ENCODE data around the gene SLC6A18. TPM values are rescaled to one million over a fixed set of nuclear protein-coding genes. Genes with fewer than 3 reads are reported as not detected.
"Not testable (repeated sequence)": the region's sequence is repeated elsewhere in the genome, so short reads cannot be mapped to it uniquely, and the experiment has no call there.

SLC6A18 gene
- total and polyA plus RNA-seq, 2 experiments from 2014 or later: 0.35 TPM; not detected in 1

DNA sequence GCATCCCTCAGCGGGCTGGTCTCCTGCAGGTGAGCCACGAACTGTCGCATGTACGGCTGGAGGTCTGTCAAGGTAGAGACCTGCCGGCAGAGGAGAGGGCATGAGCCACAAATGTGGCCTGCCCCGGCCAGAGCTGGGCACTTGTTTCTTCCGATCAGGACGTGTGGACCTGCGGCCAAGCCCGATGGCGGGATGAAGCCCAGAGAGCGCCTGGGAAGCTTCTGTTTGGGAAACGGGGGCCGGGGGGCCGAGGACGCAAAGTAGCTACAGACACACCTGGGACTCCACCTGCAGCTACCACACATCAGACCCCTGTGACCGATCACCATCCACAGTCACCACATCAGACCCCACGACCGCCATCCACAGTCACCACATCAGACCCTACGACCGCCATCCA lies 47.0 kb downstream of the SLC6A18 start:
- DNase-seq (ENCODE audit: low spot score): no peak
- no peaks in the 10 kb centered on the region for H3K27me3 ChIP-seq
- no peaks in the 10 kb centered on the region for H3K9me2 ChIP-seq (replicated peaks; ENCODE audit: insufficient read depth)
- no peaks in the 10 kb centered on the region for H3K4me1 ChIP-seq (ENCODE audit: insufficient read depth)
- H2AFZ ChIP-seq: no peak overlapping the region
- H3K4me2 ChIP-seq: no peak overlapping the region
- H3K9me3 ChIP-seq (ENCODE audit: low read depth): no peaks in the 10 kb centered on the region
- no peak overlapping the region for H3K4me3 ChIP-seq
- H3K79me2 ChIP-seq: no peaks in the 10 kb centered on the region
- WGBS (ENCODE audit: low lambda C conversion rate, missing lambda C conversion rate): 95% methylated on average over 16 of the region's 21 CpGs
- H4K20me1 ChIP-seq (ENCODE audit: insufficient read depth, poor library complexity, severe bottlenecking): no peaks in the 10 kb centered on the region
- no peaks in the 10 kb centered on the region for H3K36me3 ChIP-seq (replicated peaks; ENCODE audit: insufficient read depth, low read depth)
- H3K27ac ChIP-seq: no peak overlapping the region
- TF ChIP-seq EZH2 (IDR thresholded peaks at IDR 0.05; ENCODE audit: borderline replicate concordance) (no peak), EZH2phosphoT487 (IDR thresholded peaks at IDR 0.05; ENCODE audit: low read depth, severe bottlenecking, unreplicated experiment) (no peak)
- TF ChIP-seq, protein P1, sequence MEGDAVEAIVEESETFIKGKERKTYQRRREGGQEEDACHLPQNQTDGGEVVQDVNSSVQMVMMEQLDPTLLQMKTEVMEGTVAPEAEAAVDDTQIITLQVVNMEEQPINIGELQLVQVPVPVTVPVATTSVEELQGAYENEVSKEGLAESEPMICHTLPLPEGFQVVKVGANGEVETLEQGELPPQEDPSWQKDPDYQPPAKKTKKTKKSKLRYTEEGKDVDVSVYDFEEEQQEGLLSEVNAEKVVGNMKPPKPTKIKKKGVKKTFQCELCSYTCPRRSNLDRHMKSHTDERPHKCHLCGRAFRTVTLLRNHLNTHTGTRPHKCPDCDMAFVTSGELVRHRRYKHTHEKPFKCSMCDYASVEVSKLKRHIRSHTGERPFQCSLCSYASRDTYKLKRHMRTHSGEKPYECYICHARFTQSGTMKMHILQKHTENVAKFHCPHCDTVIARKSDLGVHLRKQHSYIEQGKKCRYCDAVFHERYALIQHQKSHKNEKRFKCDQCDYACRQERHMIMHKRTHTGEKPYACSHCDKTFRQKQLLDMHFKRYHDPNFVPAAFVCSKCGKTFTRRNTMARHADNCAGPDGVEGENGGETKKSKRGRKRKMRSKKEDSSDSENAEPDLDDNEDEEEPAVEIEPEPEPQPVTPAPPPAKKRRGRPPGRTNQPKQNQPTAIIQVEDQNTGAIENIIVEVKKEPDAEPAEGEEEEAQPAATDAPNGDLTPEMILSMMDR (IDR thresholded peaks at IDR 0.05; ENCODE audit: poor library complexity): no peak

DNA sequence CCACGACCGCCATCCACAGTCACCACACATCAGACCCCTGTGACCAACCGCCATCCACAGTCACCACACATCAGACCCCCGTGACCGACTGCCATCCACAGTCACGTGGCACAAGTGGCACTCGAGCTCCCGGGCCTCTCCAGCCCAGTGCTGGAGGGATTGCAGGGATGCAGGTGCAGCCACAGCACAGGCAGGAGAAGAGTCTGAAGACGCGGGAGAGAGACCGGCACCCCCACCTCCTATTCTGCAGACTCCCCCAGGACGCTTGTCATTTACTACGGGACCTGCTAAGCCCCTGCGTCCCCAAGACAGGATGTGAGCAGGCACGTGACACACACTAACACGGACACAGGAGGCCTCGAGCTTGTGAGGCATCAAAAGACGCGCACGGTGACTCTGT lies 48.6 kb downstream of the SLC6A18 start:
- Histone ChIP-seq H3K27ac (no peak overlapping the region), H3K4me3 (no peak overlapping the region), H3K36me3 (replicated peaks; ENCODE audit: insufficient read depth, low read depth) (no peaks in the 10 kb centered on the region), H3K27me3 (no peaks in the 10 kb centered on the region), H3K9me2 (replicated peaks; ENCODE audit: insufficient read depth) (no peaks in the 10 kb centered on the region), H4K20me1 (ENCODE audit: insufficient read depth, poor library complexity, severe bottlenecking) (no peaks in the 10 kb centered on the region), H2AFZ (no peak overlapping the region), H3K9me3 (ENCODE audit: low read depth) (no peaks in the 10 kb centered on the region), H3K4me1 (ENCODE audit: insufficient read depth) (no peaks in the 10 kb centered on the region), H3K4me2 (no peak overlapping the region), H3K79me2 (no peaks in the 10 kb centered on the region)
- TF ChIP-seq EZH2 (IDR thresholded peaks at IDR 0.05; ENCODE audit: borderline replicate concordance): no peak
- no peak for TF ChIP-seq EZH2phosphoT487 (IDR thresholded peaks at IDR 0.05; ENCODE audit: low read depth, severe bottlenecking, unreplicated experiment)
- TF ChIP-seq, protein P1 (IDR thresholded peaks at IDR 0.05; ENCODE audit: poor library complexity): no peak
- WGBS (ENCODE audit: low lambda C conversion rate, missing lambda C conversion rate): 94% methylated on average over 20 of the region's 20 CpGs
- DNase-seq (ENCODE audit: low spot score): no peak

DNA sequence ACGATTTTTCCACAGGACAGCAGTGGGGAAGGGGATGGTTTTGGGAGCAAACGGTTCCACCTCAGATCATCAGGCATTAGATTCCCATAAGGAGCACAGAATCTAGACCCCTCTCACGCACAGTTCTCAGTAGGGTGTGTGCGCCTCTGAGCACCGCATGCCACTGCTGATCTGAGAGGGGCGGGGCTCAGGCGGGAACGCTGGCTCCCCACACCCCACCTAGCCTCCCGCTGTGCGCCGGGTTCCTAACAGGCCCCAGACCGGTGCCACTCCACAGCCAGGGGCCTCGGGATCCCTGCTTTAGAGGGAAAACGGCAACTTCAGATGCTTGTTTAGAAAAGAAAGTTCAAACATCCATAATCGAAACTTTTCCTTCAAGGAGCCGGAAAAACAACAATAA lies 49.3 kb downstream of the SLC6A18 start:
- no peaks in the 10 kb centered on the region for H3K36me3 ChIP-seq (replicated peaks; ENCODE audit: insufficient read depth, low read depth)
- H2AFZ ChIP-seq: no peak overlapping the region
- no peak overlapping the region for H3K4me3 ChIP-seq
- no peaks in the 10 kb centered on the region for H3K79me2 ChIP-seq
- H3K27ac ChIP-seq: no peak overlapping the region
- no peaks in the 10 kb centered on the region for H3K27me3 ChIP-seq
- no peaks in the 10 kb centered on the region for H4K20me1 ChIP-seq (ENCODE audit: insufficient read depth, poor library complexity, severe bottlenecking)
- H3K4me1 ChIP-seq (ENCODE audit: insufficient read depth): no peaks in the 10 kb centered on the region
- no peak for DNase-seq (ENCODE audit: low spot score)
- no peak overlapping the region for H3K4me2 ChIP-seq
- 91% methylated on average over 16 of the region's 16 CpGs for WGBS (ENCODE audit: low lambda C conversion rate, missing lambda C conversion rate)
- H3K9me2 ChIP-seq (replicated peaks; ENCODE audit: insufficient read depth): no peaks in the 10 kb centered on the region
- no peak for TF ChIP-seq EZH2phosphoT487 (IDR thresholded peaks at IDR 0.05; ENCODE audit: low read depth, severe bottlenecking, unreplicated experiment)
- TF ChIP-seq, protein P1 (IDR thresholded peaks at IDR 0.05; ENCODE audit: poor library complexity): no peak
- no peak for TF ChIP-seq EZH2 (IDR thresholded peaks at IDR 0.05; ENCODE audit: borderline replicate concordance)
- H3K9me3 ChIP-seq (ENCODE audit: low read depth): no peaks in the 10 kb centered on the region

DNA sequence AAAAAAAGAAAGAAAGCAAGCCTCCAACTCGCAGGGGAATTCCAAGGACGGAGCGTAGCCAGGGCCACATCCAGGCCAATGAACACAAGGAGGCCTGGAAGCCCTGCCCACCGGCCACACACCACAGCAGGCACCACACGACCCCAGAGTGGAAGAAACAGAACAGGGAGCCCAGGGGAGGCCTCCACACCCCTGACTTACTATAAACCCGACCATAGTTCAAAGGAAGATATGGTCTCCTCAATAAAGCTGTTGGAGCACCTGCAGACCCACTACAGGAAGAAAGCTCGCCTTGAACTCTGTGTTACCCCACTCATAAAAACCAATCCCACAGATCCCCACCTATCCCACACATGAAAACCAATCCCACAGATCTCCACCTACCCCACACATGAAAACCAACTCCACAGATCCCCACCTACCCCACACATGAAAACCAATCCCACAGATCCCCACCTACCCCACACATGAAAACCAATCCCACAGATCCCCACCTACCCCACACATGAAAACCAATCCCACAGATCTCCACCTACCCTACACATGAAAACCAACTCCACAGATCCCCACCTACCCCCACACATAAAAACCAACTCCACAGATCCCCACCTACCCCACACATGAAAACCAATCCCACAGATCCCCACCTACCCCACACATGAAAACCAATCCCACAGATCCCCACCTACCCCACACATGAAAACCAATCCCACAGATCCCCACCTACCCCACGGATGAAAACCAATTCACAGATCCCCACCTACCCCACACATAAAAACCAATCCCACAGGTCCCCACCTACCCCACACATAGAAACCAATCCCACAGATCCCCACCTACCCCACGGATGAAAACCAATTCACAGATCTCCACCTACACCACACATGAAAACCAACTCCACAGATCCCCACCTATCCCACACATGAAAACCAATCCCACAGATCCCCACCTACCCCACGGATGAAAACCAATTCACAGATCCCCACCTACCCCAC lies 50.5 kb downstream of the SLC6A18 start:
- not testable (repeated sequence) for H2AFZ ChIP-seq; H3K36me3 ChIP-seq (replicated peaks; ENCODE audit: insufficient read depth, low read depth); DNase-seq (ENCODE audit: low spot score); H3K4me2 ChIP-seq; H4K20me1 ChIP-seq (ENCODE audit: insufficient read depth, poor library complexity, severe bottlenecking); H3K9me2 ChIP-seq (replicated peaks; ENCODE audit: insufficient read depth); H3K4me1 ChIP-seq (ENCODE audit: insufficient read depth); H3K9me3 ChIP-seq (ENCODE audit: low read depth); H3K27ac ChIP-seq; H3K4me3 ChIP-seq; H3K79me2 ChIP-seq; H3K27me3 ChIP-seq
- WGBS (ENCODE audit: low lambda C conversion rate, missing lambda C conversion rate): 89% methylated on average over 9 of the region's 10 CpGs

Measured in hepatocyte (in vitro differentiated cells).